ENCODE data around the gene SLC12A4. TPM values are rescaled to one million over a fixed set of nuclear protein-coding genes. Genes with fewer than 3 reads are reported as not detected.

SLC12A4 gene
- total RNA-seq, 2 donors from 2014 or later, result 32.6 to 89.1 TPM

- intact Hi-C loops (cut with DNase I), result loop anchor here (5.0 kb wide), 1 partner anchor 237 kb away; no protein-coding TSS in a partner anchor
- no peak overlapping the region for H3K4me3 ChIP-seq
- WGBS, result 83% methylated on average over 6 of the region's 6 CpGs
- H3K9me3 ChIP-seq, result no peaks in the 10 kb centered on the region
- H3K36me3 ChIP-seq, result no peaks in the 10 kb centered on the region
- DNase-seq (ENCODE audit: low spot score), result no peak
- no peak for TF ChIP-seq POLR2A (IDR thresholded peaks at IDR 0.05)
- TF ChIP-seq CTCF (IDR thresholded peaks at IDR 0.05), result no peak
- TF ChIP-seq POLR2AphosphoS5 (IDR thresholded peaks at IDR 0.05), result no peak
- H3K27me3 ChIP-seq (replicated peaks; ENCODE audit: insufficient read depth), result no peaks in the 10 kb centered on the region
- H3K27ac ChIP-seq, result no peak overlapping the region
- H3K4me1 ChIP-seq (replicated peaks), result peaks cover 6% of the 10 kb centered on the region
Measured at GRCh38 chr16:67990018-67990386, 21.6 kb upstream of the SLC12A4 start.

- H3K9me3 ChIP-seq, result no peaks in the 10 kb centered on the region
- 83% methylated on average over 8 of the region's 8 CpGs for WGBS
- DNase-seq (ENCODE audit: low spot score), result no peak
- no peak for TF ChIP-seq POLR2AphosphoS5 (IDR thresholded peaks at IDR 0.05)
- no peak for TF ChIP-seq CTCF (IDR thresholded peaks at IDR 0.05)
- TF ChIP-seq POLR2A (IDR thresholded peaks at IDR 0.05), result no peak
- no peaks in the 10 kb centered on the region for H3K27me3 ChIP-seq (replicated peaks; ENCODE audit: insufficient read depth)
- intact Hi-C loops (cut with DNase I), result loop anchor here (5.0 to 10.0 kb wide), 2 partner anchors 45 to 238 kb away; no protein-coding TSS in a partner anchor
- H3K27ac ChIP-seq, result no peak overlapping the region
- H3K4me1 ChIP-seq (replicated peaks), result peaks cover 6% of the 10 kb centered on the region
- H3K36me3 ChIP-seq, result no peaks in the 10 kb centered on the region
- no peak overlapping the region for H3K4me3 ChIP-seq
Measured at GRCh38 chr16:67989322-67990017, 21.0 kb upstream of the SLC12A4 start.

GRCh38 chr16:67988675-67989074 is 20.2 kb upstream of the SLC12A4 start:
- Histone ChIP-seq H3K4me3 (no peak overlapping the region), H3K27ac (no peak overlapping the region), H3K9me3 (no peaks in the 10 kb centered on the region), H3K36me3 (no peaks in the 10 kb centered on the region), H3K27me3 (replicated peaks; ENCODE audit: insufficient read depth) (no peaks in the 10 kb centered on the region), H3K4me1 (replicated peaks) (peaks cover 6% of the 10 kb centered on the region)
- TF ChIP-seq CTCF (IDR thresholded peaks at IDR 0.05), result no peak
- DNase-seq (ENCODE audit: low spot score), result no peak
- WGBS, result 80% methylated on average over 3 of the region's 3 CpGs
- intact Hi-C loops (cut with DNase I), result loop anchor here (10.0 kb wide), 1 partner anchor 46 kb away; no protein-coding TSS in a partner anchor

- DNase-seq (ENCODE audit: low spot score), result no peak
- no peak overlapping the region for H3K4me3 ChIP-seq
- H3K36me3 ChIP-seq, result no peaks in the 10 kb centered on the region
- H3K9me3 ChIP-seq, result no peaks in the 10 kb centered on the region
- no peak overlapping the region for H3K27ac ChIP-seq
- TF ChIP-seq CTCF (IDR thresholded peaks at IDR 0.05), result no peak
- TF ChIP-seq POLR2AphosphoS5 (IDR thresholded peaks at IDR 0.05), result no peak
- no peak for TF ChIP-seq POLR2A (IDR thresholded peaks at IDR 0.05)
- 74% methylated on average over 11 of the region's 11 CpGs for WGBS
- intact Hi-C loops (cut with DNase I), result loop anchor here (10.0 kb wide), 1 partner anchor 47 kb away; no protein-coding TSS in a partner anchor
- no peaks in the 10 kb centered on the region for H3K4me1 ChIP-seq (replicated peaks)
- no peaks in the 10 kb centered on the region for H3K27me3 ChIP-seq (replicated peaks; ENCODE audit: insufficient read depth)
Measured at GRCh38 chr16:67987460-67988160, 19.2 kb upstream of the SLC12A4 start.
